GM18499 (cell line): ENCODE results near the gene FOXC2.

Source experiments
- ATAC-seq: cut with Tn5 transposase; IDR thresholded peaks from one replicate; pipeline ENCODE4 v1.9.1; 2021; ENCODE audit warnings: moderate number of reproducible peaks; ENCODE audit not compliant: insufficient read depth, unreplicated experiment

FOXC2 gene

DNA sequence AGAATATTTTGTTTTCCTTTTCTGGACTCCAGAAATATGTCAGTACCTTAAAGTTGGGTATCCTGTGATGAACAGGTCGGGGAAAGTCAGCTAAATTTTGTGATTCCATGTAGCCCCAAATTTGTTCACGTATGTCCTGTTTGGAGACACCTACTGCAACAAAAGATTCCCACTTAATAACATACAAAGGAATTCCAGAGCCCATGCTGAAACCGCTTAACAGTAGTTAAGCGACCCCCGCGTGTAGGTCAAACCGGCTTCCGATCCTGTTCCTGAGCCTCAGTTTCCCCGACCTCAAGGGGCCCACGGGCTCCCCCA is 12.1 kb upstream of the FOXC2 start:
- no peak for ATAC-seq

DNA sequence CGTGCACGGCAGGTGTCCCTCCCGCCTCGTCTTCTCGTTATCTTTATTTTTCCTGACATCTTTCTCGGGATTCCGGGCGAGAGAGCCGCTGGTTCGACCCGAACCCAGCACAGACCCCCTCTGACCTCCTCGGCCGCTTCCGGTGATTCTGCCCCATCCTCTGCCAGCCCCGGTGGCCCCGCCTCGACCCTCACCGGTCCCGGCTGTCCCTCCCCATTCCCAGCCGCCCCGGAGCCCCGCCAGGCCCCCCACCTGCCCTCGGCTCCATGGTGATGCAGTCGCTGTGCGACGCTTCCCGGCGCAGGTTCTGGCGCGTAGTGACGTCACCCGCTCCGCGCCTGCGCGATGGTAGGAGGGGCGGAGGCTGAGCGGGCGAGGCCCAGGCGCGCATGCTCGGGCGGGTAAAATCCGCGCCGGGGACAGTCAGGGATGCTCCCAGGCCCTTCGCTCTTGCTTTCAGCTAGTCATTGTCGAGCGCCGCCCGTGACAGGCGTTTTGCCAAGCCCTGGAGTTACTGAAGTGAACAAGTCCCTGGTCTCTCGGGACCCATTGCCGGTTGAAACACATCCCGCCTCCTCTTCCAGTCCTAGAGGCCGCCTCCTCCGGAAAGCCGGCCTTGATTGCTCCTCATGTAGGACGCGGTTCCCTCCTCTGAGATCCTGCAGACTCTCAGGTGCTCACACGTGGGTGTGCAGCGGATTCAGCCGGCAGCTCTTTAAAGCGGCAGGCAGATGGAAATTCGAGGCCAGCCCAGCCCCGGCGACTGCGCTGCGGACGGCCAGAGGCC is 11.5 kb upstream of the FOXC2 start, which contains the start of gene MTHFSD:
MTHFSD (minus strand) TSS at position 319 of the 787 bp plus-strand sequence; CDS start at position 268, 51 bp downstream.
- peak; percentile 55 for ATAC-seq

- no peak for ATAC-seq
Observed at GRCh38 chr16:86555704-86556075, 10.9 kb upstream of the FOXC2 start.

- ATAC-seq = no peak
Observed at GRCh38 chr16:86556576-86556975, 10.1 kb upstream of the FOXC2 start.

GRCh38 chr16:86557587-86557986 is 9.0 kb upstream of the FOXC2 start:
- no peak for ATAC-seq

DNA sequence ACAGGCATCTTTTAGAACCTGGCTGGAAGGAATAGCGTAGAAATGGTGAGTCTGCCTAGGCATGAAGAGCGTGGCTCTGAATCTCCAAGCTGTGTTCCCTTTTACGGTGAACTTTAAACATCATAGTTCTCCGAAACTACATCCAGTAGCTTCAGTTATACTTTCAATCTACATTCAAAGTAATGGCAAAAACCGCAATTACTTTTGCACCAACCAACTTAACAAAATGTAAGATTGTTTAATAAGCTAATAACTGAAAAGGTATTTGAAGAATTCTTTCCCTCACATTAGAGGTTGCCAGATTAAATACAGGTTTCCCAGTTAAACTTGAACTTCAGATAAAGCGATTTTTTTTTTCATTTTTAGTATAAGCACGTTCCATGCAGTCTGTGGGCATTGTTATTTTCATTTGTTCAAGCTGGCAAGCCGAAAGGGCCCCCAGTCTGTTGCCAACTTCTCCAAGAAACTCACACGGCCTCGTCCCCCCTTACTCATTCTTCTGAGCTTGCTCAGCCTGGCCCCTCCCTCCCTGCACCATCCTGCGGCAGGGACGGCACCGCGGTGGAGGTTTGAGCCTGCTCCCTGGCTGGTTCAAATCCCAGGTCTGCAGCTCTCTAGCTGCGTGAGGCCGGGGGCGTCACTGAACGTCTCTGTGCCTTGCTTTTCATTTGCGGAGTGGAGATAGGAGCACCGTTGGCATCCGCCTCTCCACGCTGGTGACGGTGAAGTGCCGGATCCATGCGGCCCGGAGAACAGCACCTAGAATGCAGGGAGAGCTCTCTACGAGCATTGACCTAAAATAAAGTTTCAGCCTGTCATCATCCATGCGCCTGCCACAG is 8.1 kb upstream of the FOXC2 start:
- ATAC-seq = no peak

GRCh38 chr16:86559802-86560305 is 6.8 kb upstream of the FOXC2 start:
- ATAC-seq = no peak

GRCh38 chr16:86562356-86562755 is 4.3 kb upstream of the FOXC2 start:
- ATAC-seq = no peak

GRCh38 chr16:86563469-86564345 is 2.9 kb upstream of the FOXC2 start:
- no peak for ATAC-seq

GRCh38 chr16:86565181-86565631 is 1.4 kb upstream of the FOXC2 start:
- ATAC-seq = no peak

DNA sequence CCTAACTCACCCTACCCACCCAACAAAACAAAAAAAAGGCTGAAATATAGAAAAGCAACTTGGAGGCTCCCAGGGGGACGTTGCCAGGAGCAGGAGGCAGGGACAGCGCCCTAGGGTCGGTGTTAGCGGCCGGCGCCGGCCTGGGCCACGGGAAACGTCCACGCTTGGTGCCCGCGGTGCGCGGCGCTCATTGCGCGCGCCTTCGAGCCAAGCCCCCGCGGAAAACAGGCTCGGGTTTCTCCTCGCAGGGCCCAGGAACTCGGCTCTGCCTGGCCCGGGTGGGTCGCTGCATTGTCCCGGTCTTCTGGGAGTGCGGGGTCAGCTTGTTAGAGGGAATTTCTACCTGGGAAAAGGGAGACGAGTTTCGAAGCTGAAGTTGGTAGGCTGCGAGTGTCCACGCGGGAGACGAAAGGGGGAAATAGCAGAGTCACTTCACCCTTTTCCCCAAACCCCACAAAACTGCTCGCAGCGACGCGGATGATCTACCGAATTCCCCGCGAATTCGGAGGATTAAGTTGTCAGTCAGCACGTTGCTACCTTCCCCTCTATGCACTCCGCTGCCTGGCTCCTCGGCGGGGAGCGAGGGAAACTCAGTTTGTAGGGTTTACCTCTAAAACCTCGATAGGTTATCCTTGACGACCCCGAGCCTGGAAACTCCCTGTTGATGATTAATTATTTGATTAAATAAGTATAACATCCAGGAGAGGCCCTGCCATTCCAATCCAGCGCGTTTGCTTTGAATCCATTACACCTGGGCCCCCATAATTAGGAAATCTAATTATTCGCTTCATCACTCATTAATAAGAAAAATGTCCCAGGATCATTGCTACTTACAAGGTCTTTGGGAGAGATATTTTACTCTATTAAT is 751 bp upstream of the FOXC2 start:
- ATAC-seq = no peak

- no peak for ATAC-seq
Observed at GRCh38 chr16:86566966-86567700, 504 bp downstream of the FOXC2 start.

- ATAC-seq = no peak
Observed at GRCh38 chr16:86567701-86568581, 1.3 kb downstream of the FOXC2 start.

DNA sequence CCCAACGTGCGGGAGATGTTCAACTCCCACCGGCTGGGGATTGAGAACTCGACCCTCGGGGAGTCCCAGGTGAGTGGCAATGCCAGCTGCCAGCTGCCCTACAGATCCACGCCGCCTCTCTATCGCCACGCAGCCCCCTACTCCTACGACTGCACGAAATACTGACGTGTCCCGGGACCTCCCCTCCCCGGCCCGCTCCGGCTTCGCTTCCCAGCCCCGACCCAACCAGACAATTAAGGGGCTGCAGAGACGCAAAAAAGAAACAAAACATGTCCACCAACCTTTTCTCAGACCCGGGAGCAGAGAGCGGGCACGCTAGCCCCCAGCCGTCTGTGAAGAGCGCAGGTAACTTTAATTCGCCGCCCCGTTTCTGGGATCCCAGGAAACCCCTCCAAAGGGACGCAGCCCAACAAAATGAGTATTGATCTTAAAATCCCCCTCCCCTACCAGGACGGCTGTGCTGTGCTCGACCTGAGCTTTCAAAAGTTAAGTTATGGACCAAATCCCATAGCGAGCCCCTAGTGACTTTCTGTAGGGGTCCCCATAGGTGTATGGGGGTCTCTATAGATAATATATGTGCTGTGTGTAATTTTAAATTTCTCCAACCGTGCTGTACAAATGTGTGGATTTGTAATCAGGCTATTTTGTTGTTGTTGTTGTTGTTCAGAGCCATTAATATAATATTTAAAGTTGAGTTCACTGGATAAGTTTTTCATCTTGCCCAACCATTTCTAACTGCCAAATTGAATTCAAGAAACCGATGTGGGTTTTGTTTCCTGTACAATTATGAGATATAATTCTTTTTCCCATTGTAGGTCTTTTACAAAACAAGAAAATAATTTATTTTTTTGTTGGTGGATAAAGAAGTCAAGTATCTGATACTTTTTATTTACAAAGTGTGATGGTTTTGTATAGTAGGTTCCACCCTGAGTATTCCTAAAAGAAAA is 2.3 kb downstream of the FOXC2 start:
- ATAC-seq = no peak

GRCh38 chr16:86569701-86570447 is 3.2 kb downstream of the FOXC2 start:
- ATAC-seq = no peak
